PC-3 (cell line): ENCODE measurements around the gene BSCL2. TPM values are rescaled to one million over a fixed set of nuclear protein-coding genes. Genes with fewer than 3 reads are reported as not detected.

Experiments
- ATAC-seq: fragments of 200-7000 bp; cut with Tn5 transposase; 2 replicates; pipeline ENCODE4 v1.9.1; 2020; ENCODE audit warnings: mild to moderate bottlenecking, moderate library complexity
- BruUV-seq: library from RNA; stranded (reverse); fragments of 400-500 nt; replicated peaks from 2 replicates; lab custom pipeline; 2021; lab: Mats Ljungman, UMichigan
- CTCF ChIA-PET: fragments of 300-600 bp; sonication (Branson Sonifier 250); formaldehyde crosslinking; loops from one replicate; lab custom pipeline; 2022; ENCODE audit warnings: antibody characterized with exemption; lab: Charles Lee
- POLR2A ChIA-PET: fragments of 300-600 bp; sonication (Branson Sonifier 250); formaldehyde crosslinking; loops from one replicate; lab custom pipeline; 2022; ENCODE audit warnings: antibody characterized with exemption; ENCODE audit not compliant: unreplicated experiment; lab: Charles Lee
- DNase-seq: peaks from one replicate; pipeline ENCODE4 v3.0.0-alpha.2; 2015
- H2AFZ ChIP-seq: fragments of 300-600 bp; sonication (generic); 2 replicates; pipeline ENCODE4 v1.6.0; 2016; ENCODE audit warnings: antibody characterized with exemption, low read length
- H3F3A ChIP-seq: fragments of 300-600 bp; sonication (generic); one replicate; pipeline ENCODE4 v1.6.0; 2017; ENCODE audit warnings: antibody characterized with exemption, low read length, control low read depth, mild to moderate bottlenecking; ENCODE audit not compliant: unreplicated experiment
- H3K27ac ChIP-seq: fragments of 300-600 bp; sonication (generic); 2 replicates; pipeline ENCODE4 v1.5.1; 2016; ENCODE audit warnings: mild to moderate bottlenecking, low read length
- H3K27me3 ChIP-seq: fragments of 300-600 bp; sonication (generic); 2 replicates; pipeline ENCODE4 v1.6.1; 2016; ENCODE audit warnings: low read length, mixed read lengths
- H3K36me3 ChIP-seq: fragments of 300-600 bp; sonication (generic); 2 replicates; pipeline ENCODE4 v1.6.1; 2016; ENCODE audit warnings: low read depth, mixed run types, low read length, mixed read lengths
- H3K4me1 ChIP-seq: fragments of 300-600 bp; sonication (generic); 2 replicates; pipeline ENCODE4 v1.5.1; 2016; ENCODE audit warnings: low read length; ENCODE audit not compliant: insufficient read depth
- H3K4me2 ChIP-seq: fragments of 300-600 bp; sonication (generic); 2 replicates; pipeline ENCODE4 v1.6.0; 2016; ENCODE audit warnings: low read length
- H3K4me3 ChIP-seq: fragments of 300-600 bp; sonication (generic); 2 replicates; pipeline ENCODE4 v1.5.1; 2016; ENCODE audit warnings: mild to moderate bottlenecking, low read length, mixed read lengths
- H3K79me2 ChIP-seq: fragments of 300-600 bp; sonication (generic); 2 replicates; pipeline ENCODE4 v1.6.1; 2017; ENCODE audit warnings: low read length, mixed read lengths
- H3K9ac ChIP-seq: fragments of 300-600 bp; sonication (generic); 2 replicates; pipeline ENCODE4 v1.6.0; 2016; ENCODE audit warnings: mild to moderate bottlenecking, low read length
- H3K9me2 ChIP-seq: fragments of 300-600 bp; sonication (generic); replicated peaks from 2 replicates; pipeline ENCODE4 v1.6.1; 2016; ENCODE audit warnings: mixed run types, low read length, mixed read lengths
- H3K9me3 ChIP-seq: fragments of 300-600 bp; sonication (generic); 2 replicates; pipeline ENCODE4 v1.6.1; 2016; ENCODE audit warnings: low read length, mixed read lengths
- H4K20me1 ChIP-seq: fragments of 300-600 bp; sonication (generic); 2 replicates; pipeline ENCODE4 v1.6.1; 2016; ENCODE audit warnings: low read length, mixed read lengths
- CTCF ChIP-seq: fragments of 300-600 bp; sonication (generic); conservative IDR thresholded peaks from 2 replicates; pipeline ENCODE4 v1.5.1; 2017; ENCODE audit warnings: antibody characterized with exemption, low read depth, mild to moderate bottlenecking, low read length
- EZH2 ChIP-seq: fragments of 300-600 bp; sonication (generic); IDR thresholded peaks from one replicate; pipeline ENCODE4 v1.6.1; 2017; ENCODE audit warnings: antibody characterized with exemption, mild to moderate bottlenecking, low read length; ENCODE audit not compliant: unreplicated experiment
- EZH2phosphoT487 ChIP-seq: fragments of 300-600 bp; sonication (generic); IDR thresholded peaks from 2 replicates; pipeline ENCODE4 v1.6.1; 2018; ENCODE audit warnings: mild to moderate bottlenecking, antibody characterized with exemption, low read length, borderline replicate concordance
- intact Hi-C: fragments of 100-400 bp; cut with micrococcal nuclease; formaldehyde crosslinking; loops from 2 replicates; pipeline ENCODE4 v1.9.0; 2023
- total RNA-seq: library from RNA; depleted of rRNA; stranded (reverse); fragments of >200 nt; gene quantifications from 2 replicates; pipeline ENCODE4 v1.2.3, GENCODE V29; 2014

Gene BSCL2
- total RNA-seq, 1 experiment from 2014 or later, result 65.7 TPM

GRCh38 chr11:62708793-62709192 is 1.6 kb upstream of the BSCL2 start:
- no peaks in the 10 kb centered on the region for H4K20me1 ChIP-seq
- H3K27me3 ChIP-seq, result no peaks in the 10 kb centered on the region
- POLR2A ChIA-PET, result no interaction called here
- H2AFZ ChIP-seq, result no peak overlapping the region
- CTCF ChIA-PET, result no interaction called here
- TF ChIP-seq CTCF (no peak), EZH2phosphoT487 (no peak)
- DNase-seq, result no peak
- peaks cover 17% of the 10 kb centered on the region for H3K4me1 ChIP-seq
- H3K36me3 ChIP-seq, result peaks cover 40% of the 10 kb centered on the region
- no peaks in the 10 kb centered on the region for H3K9me3 ChIP-seq
- ATAC-seq, result no peak
- H3K4me3 ChIP-seq, result no peak overlapping the region
- intact Hi-C loops, result no loop called here
- no peak overlapping the region for H3K9ac ChIP-seq
- H3F3A ChIP-seq, result peaks cover 6% of the 10 kb centered on the region
- no peak overlapping the region for H3K4me2 ChIP-seq
- H3K9me2 ChIP-seq, result no peaks in the 10 kb centered on the region
- 0 out of 2 replicates have a peak, but pooled peaks cover 5% of the 10 kb centered on the region for H3K79me2 ChIP-seq
- no TSS peak for BruUV-seq
- no peak overlapping the region for H3K27ac ChIP-seq

DNA sequence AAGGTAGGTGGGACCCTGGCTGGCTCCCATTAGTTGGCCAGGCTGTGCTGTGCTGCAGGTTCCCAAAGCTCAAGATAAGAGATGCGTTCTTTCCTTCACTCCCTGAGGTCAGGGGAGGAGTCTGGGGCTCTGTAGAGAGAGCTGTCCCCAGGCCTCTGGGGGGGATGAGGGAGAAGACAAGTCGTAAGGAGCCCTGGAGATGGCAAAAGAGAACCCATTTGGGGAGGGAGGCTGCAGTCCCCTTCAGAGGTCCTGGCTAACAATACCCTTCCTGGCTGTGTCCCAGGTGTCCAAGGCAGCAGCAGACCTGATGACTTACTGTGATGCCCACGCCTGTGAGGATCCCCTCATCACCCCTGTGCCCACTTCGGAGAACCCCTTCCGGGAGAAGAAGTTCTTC is 1.2 kb upstream of the BSCL2 start:
- POLR2A ChIA-PET, result no interaction called here

More for the DNA sequence above, 1.2 kb upstream of the BSCL2 start:
- Histone ChIP-seq H3F3A (peaks cover 6% of the 10 kb centered on the region), H2AFZ (no peak overlapping the region), H3K4me3 (no peak overlapping the region), H3K9ac (no peak overlapping the region), H3K4me1 (peaks cover 17% of the 10 kb centered on the region), H3K27ac (no peak overlapping the region), H3K9me3 (no peaks in the 10 kb centered on the region), H3K79me2 (0 out of 2 replicates have a peak, but pooled peaks cover 5% of the 10 kb centered on the region), H4K20me1 (no peaks in the 10 kb centered on the region), H3K4me2 (no peak overlapping the region), H3K9me2 (no peaks in the 10 kb centered on the region), H3K27me3 (no peaks in the 10 kb centered on the region), H3K36me3 (peaks cover 36% of the 10 kb centered on the region)
- BruUV-seq, result no TSS peak
- CTCF ChIA-PET, result no interaction called here
- ATAC-seq (no peak), DNase-seq (no peak)
- TF ChIP-seq CTCF, result no peak
- no peak for TF ChIP-seq EZH2
- TF ChIP-seq EZH2phosphoT487, result no peak
- intact Hi-C loops, result no loop called here
